CD4-positive, alpha-beta T cell treated with Interleukin-4 for 1 hour (primary cell): ENCODE measurements around the gene DLX1.

Experiments
- DNase-seq, 2 donors: peaks; one replicate each; pipeline ENCODE4 v3.0.0-alpha.2; 2020 to 2022

The DLX1 gene

GRCh38 chr2:172088245-172089004 is 3.1 kb downstream of the DLX1 start:
- DNase-seq: no peak

- peak in 1 of 2 donors; percentile 8 for DNase-seq
Measured at GRCh38 chr2:172089005-172089504, 3.7 kb downstream of the DLX1 start.

GRCh38 chr2:172089633-172090032 is 4.3 kb downstream of the DLX1 start:
- no peak for DNase-seq

- DNase-seq: peak in 1 of 2 donors; percentile 9
Measured at GRCh38 chr2:172090044-172090961, 5.0 kb downstream of the DLX1 start.

- DNase-seq: peak in 1 of 2 donors; percentile 7
Measured at GRCh38 chr2:172091000-172091641, 5.8 kb downstream of the DLX1 start.

- no peak for DNase-seq
Measured at GRCh38 chr2:172091761-172092566, 6.7 kb downstream of the DLX1 start.

- peak in 1 of 2 donors; percentile 9 for DNase-seq
Measured at GRCh38 chr2:172092716-172093415, 7.6 kb downstream of the DLX1 start.

GRCh38 chr2:172093416-172094293 is 8.3 kb downstream of the DLX1 start:
- DNase-seq: peak in 1 of 2 donors; percentile 13

GRCh38 chr2:172094294-172095145 is 9.2 kb downstream of the DLX1 start:
- DNase-seq: peak in 1 of 2 donors; percentile 5

GRCh38 chr2:172095146-172095904 is 10.0 kb downstream of the DLX1 start:
- DNase-seq: peak; percentile 76 to 83

- DNase-seq: peak in 1 of 2 donors; percentile 10
Measured at GRCh38 chr2:172095905-172096625, 10.8 kb downstream of the DLX1 start.

GRCh38 chr2:172096626-172097547 is 11.6 kb downstream of the DLX1 start:
- peak in 1 of 2 donors; percentile 24 for DNase-seq

- DNase-seq: peak in 1 of 2 donors; percentile 1
Measured at GRCh38 chr2:172097557-172098131, 12.3 kb downstream of the DLX1 start.

- peak in 1 of 2 donors; percentile 1 for DNase-seq
Measured at GRCh38 chr2:172098287-172098649, 13.0 kb downstream of the DLX1 start.

- peak in 1 of 2 donors; percentile 42 for DNase-seq
Measured at GRCh38 chr2:172098650-172099471, 13.6 kb downstream of the DLX1 start.
